CD14-positive monocyte (primary cell): ENCODE results near the gene C1QL1. TPM values are rescaled to one million over a fixed set of nuclear protein-coding genes. Genes with fewer than 3 reads are reported as not detected.

ENCODE experiments used
- DNase-seq, 3 donors: peaks; one replicate each; pipeline ENCODE4 v3.0.0-alpha.2; 2011 to 2022
- H2AFZ ChIP-seq: 2 replicates; pipeline ENCODE4 v1.6.0; 2012; ENCODE audit warnings: mild to moderate bottlenecking, low read depth, low read length, inconsistent platforms; ENCODE audit not compliant: insufficient read depth, poor library complexity, severe bottlenecking
- H3K27ac ChIP-seq, 2 donors: 1 replicate in 1 of 2; 2 replicates in 1 of 2; pipeline ENCODE4 v1.5.1; 2012 to 2013; ENCODE audit warnings: low read length in 2 of 2, control low read depth in 1 of 2, inconsistent platforms in 1 of 2, low read depth in 1 of 2, mild to moderate bottlenecking in 1 of 2
- H3K27me3 ChIP-seq, 2 donors: one replicate each; pipeline versions ENCODE4 v1.6.0 to v1.6.1; 2011 to 2013; ENCODE audit warnings: low read length in 2 of 2; ENCODE audit not compliant: control insufficient read depth in 2 of 2, insufficient read depth in 2 of 2
- H3K36me3 ChIP-seq, 2 donors: replicated peaks in 1 of 2; 1 replicate in 1 of 2; 2 replicates in 1 of 2; pipeline versions ENCODE4 v1.5.1 to v1.6.1; 2012 to 2013; ENCODE audit warnings: low read length in 2 of 2, control low read depth in 1 of 2, inconsistent platforms in 1 of 2, mild to moderate bottlenecking in 1 of 2; ENCODE audit not compliant: insufficient read depth in 2 of 2, control insufficient read depth in 1 of 2
- H3K4me1 ChIP-seq, 2 donors: 1 replicate in 1 of 2; 2 replicates in 1 of 2; pipeline versions ENCODE4 v1.5.1 to v1.6.1; 2012 to 2013; ENCODE audit warnings: low read length in 2 of 2, control low read depth in 1 of 2, inconsistent platforms in 1 of 2, mild to moderate bottlenecking in 1 of 2, moderate library complexity in 1 of 2; ENCODE audit not compliant: insufficient read depth in 2 of 2, control insufficient read depth in 1 of 2
- H3K4me2 ChIP-seq: replicated peaks from 2 replicates; pipeline ENCODE3; 2012; ENCODE audit warnings: low read length, moderate library complexity, mild to moderate bottlenecking; ENCODE audit not compliant: poor library complexity, severe bottlenecking; ENCODE audit errors: extremely low read depth
- H3K4me3 ChIP-seq, 3 experiments: fragments of 200-600 bp in 1 of 3; sonication (generic) in 1 of 3; replicated peaks in 1 of 3; 1 replicate in 2 of 3; 2 replicates in 1 of 3; pipeline ENCODE4 v1.5.1; 2011 to 2013; ENCODE audit warnings: low read length in 3 of 3, mild to moderate bottlenecking in 3 of 3, control low read depth in 2 of 3, low read depth in 2 of 3, inconsistent platforms in 1 of 3, moderate library complexity in 1 of 3
- H3K79me2 ChIP-seq: 2 replicates; pipeline ENCODE4 v1.6.0; 2012; ENCODE audit warnings: mild to moderate bottlenecking, control low read depth, inconsistent platforms, low read length, moderate library complexity; ENCODE audit not compliant: insufficient read depth
- H3K9ac ChIP-seq: 2 replicates; pipeline ENCODE4 v1.6.0; 2017; ENCODE audit warnings: low read length, mild to moderate bottlenecking; ENCODE audit not compliant: insufficient read depth, poor library complexity, severe bottlenecking
- H3K9me3 ChIP-seq, 2 donors: replicated peaks in 1 of 2; 1 replicate in 1 of 2; 2 replicates in 1 of 2; pipeline versions ENCODE4 v1.5.1 to v1.6.1; 2012 to 2013; ENCODE audit warnings: low read length in 2 of 2, control low read depth in 1 of 2; ENCODE audit not compliant: control insufficient read depth in 1 of 2, insufficient read depth in 1 of 2
- H4K20me1 ChIP-seq: 2 replicates; pipeline ENCODE4 v1.6.0; 2012; ENCODE audit warnings: mild to moderate bottlenecking, low read length, control low read depth, moderate library complexity; ENCODE audit not compliant: insufficient read depth
- H3K27ac Mint-ChIP-seq, 7 donors: one replicate each; pipeline ENCODE4 v1.8.0; 2020; ENCODE audit warnings: mild to moderate bottlenecking in 7 of 7, mixed read lengths in 7 of 7, moderate library complexity in 6 of 7, inconsistent platforms in 2 of 7
- H3K27me3 Mint-ChIP-seq, 3 donors: one replicate each; pipeline ENCODE4 v1.8.0; 2021 to 2022; ENCODE audit warnings: low read depth in 3 of 3, mild to moderate bottlenecking in 3 of 3, mixed read lengths in 3 of 3, moderate library complexity in 3 of 3, inconsistent platforms in 1 of 3
- H3K36me3 Mint-ChIP-seq, 2 donors: one replicate each; pipeline ENCODE4 v1.8.0; 2020; ENCODE audit warnings: mixed read lengths in 2 of 2, inconsistent platforms in 1 of 2, mild to moderate bottlenecking in 1 of 2
- H3K4me1 Mint-ChIP-seq: one replicate; pipeline ENCODE4 v1.8.0; 2020; ENCODE audit warnings: mild to moderate bottlenecking, mixed read lengths
- H3K4me3 Mint-ChIP-seq, 2 donors: one replicate each; pipeline ENCODE4 v1.8.0; 2020; ENCODE audit warnings: mild to moderate bottlenecking in 2 of 2, mixed read lengths in 2 of 2, moderate library complexity in 1 of 2
- H3K9me3 Mint-ChIP-seq, 7 donors: one replicate each; pipeline ENCODE4 v1.8.0; 2020 to 2022; ENCODE audit warnings: mixed read lengths in 7 of 7, mild to moderate bottlenecking in 6 of 7, moderate library complexity in 6 of 7, inconsistent platforms in 2 of 7
- CTCF ChIP-seq: fragments of 200-600 bp; IDR thresholded peaks from one replicate; pipeline ENCODE4 v1.8.0; 2022; ENCODE audit warnings: antibody characterized with exemption, mild to moderate bottlenecking
- WGBS: methylation state at CpG from one replicate; pipeline ENCODE4 v1.1.5; 2013; ENCODE audit warnings: missing lambda C conversion rate; ENCODE audit not compliant: insufficient coverage; 5-methylcytosine and 5-hydroxymethylcytosine counted together
- intact Hi-C, 2 donors: fragments of 100-400 bp; cut with micrococcal nuclease; formaldehyde crosslinking; loops; one replicate each; pipeline versions ENCODE4 v1.15.0 to v1.15.1; 2023
- polyA plus RNA-seq, 3 donors: library from polyadenylated mRNA; depleted of rRNA in 1 of 3; unstranded in 2 of 3; stranded (reverse) in 1 of 3; fragments of 300-500 nt in 2 of 3; fragments of >200 nt in 1 of 3; fragmentation: Illumina TruSeq in 2 of 3; gene quantifications; 1 replicate in 2 of 3; 2 replicates in 1 of 3; pipeline ENCODE4 v1.2.3, GENCODE V29; 2012 to 2021

Gene C1QL1
- polyA plus RNA-seq, 3 donors = not detected

DNA sequence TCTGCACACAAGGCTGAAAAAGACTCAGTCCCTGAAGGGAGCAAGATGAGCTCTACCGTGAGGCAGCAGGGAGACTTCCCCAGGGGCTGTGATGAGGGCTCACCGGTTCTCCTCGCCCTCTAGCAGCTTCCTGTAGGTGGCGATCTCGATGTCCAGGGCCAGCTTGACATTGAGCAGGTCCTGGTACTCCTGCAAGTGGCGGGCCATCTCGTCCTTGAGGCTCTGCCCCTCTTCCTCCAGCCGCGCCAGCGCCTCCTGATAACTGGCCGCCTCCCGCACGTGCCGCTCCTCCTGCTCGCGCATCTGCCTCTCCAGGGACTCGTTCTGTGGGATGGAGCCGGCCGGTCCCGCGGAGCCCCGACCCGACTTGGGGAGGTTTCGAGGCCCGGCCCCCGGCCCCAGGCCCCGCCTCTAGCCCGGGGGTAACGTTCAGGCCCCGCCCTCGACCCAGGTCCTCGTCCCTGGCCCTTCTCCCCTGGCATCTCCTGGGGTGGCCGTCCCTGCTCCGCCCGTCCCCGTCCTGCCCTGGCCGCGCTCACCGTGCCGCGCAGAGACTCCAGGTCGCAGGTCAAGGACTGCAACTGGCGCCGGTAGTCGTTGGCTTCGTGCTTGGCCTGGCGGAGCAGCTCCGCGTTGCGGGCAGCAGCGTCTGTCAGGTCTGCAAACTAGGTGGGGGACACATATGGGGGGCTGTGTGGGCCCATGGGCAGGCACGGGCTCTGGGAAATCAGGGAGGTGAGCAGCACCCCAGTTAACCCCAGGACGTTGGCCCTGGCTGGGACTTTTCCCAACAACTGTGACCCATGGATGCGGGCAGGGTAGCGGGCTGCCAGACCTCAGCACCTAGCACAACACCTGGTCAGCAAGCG is 56.7 kb downstream of the C1QL1 start:
- Histone ChIP-seq H2AFZ (peak overlapping the region; percentile 76), H4K20me1 (no peaks in the 10 kb centered on the region), H3K9me3 (no peaks in the 10 kb centered on the region), H3K36me3 (no peaks in the 10 kb centered on the region), H3K4me2 (peak overlapping the region; percentile 59), H3K9ac (peak overlapping the region; percentile 43), H3K27ac (no peak overlapping the region), H3K4me3 (peak overlapping the region in 1 of 3 experiments; percentile 61), H3K27me3 (peaks cover 6 to 27% of the 10 kb centered on the region in 2 donors), H3K79me2 (no peaks in the 10 kb centered on the region), H3K4me1 (peaks cover 26 to 37% of the 10 kb centered on the region in 2 donors)
- no peak overlapping the region for H3K27ac Mint-ChIP-seq
- H3K4me1 Mint-ChIP-seq = peaks cover 34% of the 10 kb centered on the region
- peaks cover 25 to 43% (median 28%) of the 10 kb centered on the region in 3 donors for H3K27me3 Mint-ChIP-seq
- H3K4me3 Mint-ChIP-seq = peak overlapping the region; percentile 62 to 84
- DNase-seq = peak; percentile 47 to 67 (median 62)
- peaks cover 0 to 11% of the 10 kb centered on the region in 2 donors for H3K36me3 Mint-ChIP-seq
- peak; percentile 62 for TF ChIP-seq CTCF
- H3K9me3 Mint-ChIP-seq = peaks cover 0 to 2% (median 0%) of the 10 kb centered on the region in 7 donors
- intact Hi-C loops = no loop called here
- 8% methylated on average over 53 of the region's 56 CpGs for WGBS

- H3K9ac ChIP-seq = no peak overlapping the region
- intact Hi-C loops = no loop called here
Measured at GRCh38 chr17:44910231-44911106, 57.6 kb downstream of the C1QL1 start.

More at GRCh38 chr17:44910231-44911106, 57.6 kb downstream of the C1QL1 start:
- H4K20me1 ChIP-seq = no peaks in the 10 kb centered on the region
- H3K9me3 Mint-ChIP-seq = peaks cover 0 to 2% (median 0%) of the 10 kb centered on the region in 7 donors
- peaks cover 6 to 27% of the 10 kb centered on the region in 2 donors for H3K27me3 ChIP-seq
- no peaks in the 10 kb centered on the region for H3K79me2 ChIP-seq
- no peaks in the 10 kb centered on the region for H3K9me3 ChIP-seq
- peak overlapping the region; percentile 59 for H3K4me2 ChIP-seq
- H3K36me3 ChIP-seq = no peaks in the 10 kb centered on the region
- peak overlapping the region in 1 of 3 experiments; percentile 61 for H3K4me3 ChIP-seq
- H3K36me3 Mint-ChIP-seq = peaks cover 0 to 11% of the 10 kb centered on the region in 2 donors
- 97% methylated on average over 6 of the region's 13 CpGs for WGBS
- peak overlapping the region; percentile 76 for H2AFZ ChIP-seq
- peaks cover 26 to 37% of the 10 kb centered on the region in 2 donors for H3K4me1 ChIP-seq
- H3K27ac Mint-ChIP-seq = no peak overlapping the region
- no peak overlapping the region for H3K27ac ChIP-seq
- H3K27me3 Mint-ChIP-seq = peaks cover 25 to 43% (median 26%) of the 10 kb centered on the region in 3 donors
- no peak for DNase-seq
- no peak for TF ChIP-seq CTCF
- peaks cover 34% of the 10 kb centered on the region for H3K4me1 Mint-ChIP-seq
- peak overlapping the region in 1 of 2 donors; percentile 62 for H3K4me3 Mint-ChIP-seq
